CD4-positive, alpha-beta T cell (primary cell): ENCODE results near the gene ZNF778. TPM values are rescaled to one million over a fixed set of nuclear protein-coding genes. Genes with fewer than 3 reads are reported as not detected.

Experiments used
- ATAC-seq: fragments of 200-7000 bp; cut with Tn5 transposase; one replicate; pipeline ENCODE4 v1.10.0; 2022; ENCODE audit warnings: mild to moderate bottlenecking; ENCODE audit not compliant: poor library complexity
- CTCF ChIA-PET: fragments of 350-600 bp; sonication (Branson Sonifier 250); formaldehyde crosslinking; loops from one replicate; lab custom pipeline; 2021; ENCODE audit warnings: antibody characterized with exemption, inconsistent platforms; lab: Charles Lee
- POLR2A ChIA-PET: fragments of 350-600 bp; sonication (Branson Sonifier 250); formaldehyde crosslinking; loops from one replicate; lab custom pipeline; 2021; ENCODE audit warnings: antibody characterized with exemption, inconsistent platforms; lab: Charles Lee
- DNase-seq, 14 experiments: peaks; one replicate each; pipeline ENCODE4 v3.0.0-alpha.2; 2013 to 2020; ENCODE audit warnings: mixed read lengths in 2 of 14
- H3K27ac ChIP-seq, 2 donors: one replicate each; pipeline versions ENCODE4 v1.5.1 to v1.7.0; 2013; ENCODE audit warnings: low read length in 2 of 2, low read depth in 1 of 2, mild to moderate bottlenecking in 1 of 2
- H3K27me3 ChIP-seq, 2 experiments: 1 replicate in 1 of 2; 2 replicates in 1 of 2; pipeline versions ENCODE4 v1.6.1 to v1.7.0; 2013; ENCODE audit warnings: low read length in 2 of 2, control low read depth in 1 of 2, mild to moderate bottlenecking in 1 of 2, moderate library complexity in 1 of 2; ENCODE audit not compliant: insufficient read depth in 2 of 2, control insufficient read depth in 1 of 2
- H3K36me3 ChIP-seq: one replicate; pipeline ENCODE4 v1.6.1; 2013; ENCODE audit warnings: low read length, control low read depth; ENCODE audit not compliant: insufficient read depth
- H3K4me1 ChIP-seq: one replicate; pipeline ENCODE4 v1.6.1; 2013; ENCODE audit warnings: low read length, control low read depth; ENCODE audit not compliant: insufficient read depth
- H3K4me3 ChIP-seq: one replicate; pipeline ENCODE4 v1.5.1; 2013; ENCODE audit warnings: mild to moderate bottlenecking, low read length, moderate library complexity
- H3K9me3 ChIP-seq, 2 experiments: 1 replicate in 1 of 2; 2 replicates in 1 of 2; pipeline versions ENCODE4 v1.6.1 to v1.7.0; 2013; ENCODE audit warnings: low read length in 2 of 2, mild to moderate bottlenecking in 2 of 2, control low read depth in 1 of 2, moderate library complexity in 1 of 2; ENCODE audit not compliant: control insufficient read depth in 1 of 2, insufficient read depth in 1 of 2
- H3K27ac Mint-ChIP-seq: one replicate; pipeline ENCODE4 v1.8.0; 2020; ENCODE audit warnings: mixed read lengths
- H3K27me3 Mint-ChIP-seq: one replicate; pipeline ENCODE4 v1.8.0; 2021; ENCODE audit warnings: mixed read lengths
- H3K36me3 Mint-ChIP-seq: one replicate; pipeline ENCODE4 v1.8.0; 2021; ENCODE audit warnings: low read depth, mixed read lengths
- H3K4me1 Mint-ChIP-seq: one replicate; pipeline ENCODE4 v1.8.0; 2021; ENCODE audit warnings: low read depth, mixed read lengths
- H3K4me3 Mint-ChIP-seq: one replicate; pipeline ENCODE4 v1.8.0; 2020; ENCODE audit warnings: mild to moderate bottlenecking, mixed read lengths
- H3K9me3 Mint-ChIP-seq: one replicate; pipeline ENCODE4 v1.8.0; 2020; ENCODE audit warnings: mixed read lengths
- CTCF ChIP-seq: fragments of 200-600 bp; IDR thresholded peaks from one replicate; pipeline ENCODE4 v1.8.0; 2022; ENCODE audit warnings: antibody characterized with exemption, mild to moderate bottlenecking
- intact Hi-C, 2 experiments: fragments of 100-400 bp; cut with DNase I in 1 of 2; cut with micrococcal nuclease in 1 of 2; formaldehyde crosslinking; loops; one replicate each; pipeline versions ENCODE4 v1.15.1 to v1.9.0; 2023 to 2025; cut with DNase I, micrococcal nuclease
- total RNA-seq, 174 experiments: library from RNA in 2 of 174; stranded (reverse) in 2 of 174; gene quantifications; one replicate each; pipeline ENCODE4 v1.2.3 and lab custom pipeline; 2021 to 2026

ZNF778 gene
- total RNA-seq, 2 experiments from 2014 or later: 4.0 to 6.7 TPM

- CTCF ChIA-PET: interaction anchor here (0.7 to 1.1 kb wide), 2 partner anchors 236 to 316 kb away, joined by 3 read pairs; no protein-coding TSS in a partner anchor
- no peak for TF ChIP-seq CTCF
Measured at GRCh38 chr16:89272631-89273030, 55.1 kb downstream of the ZNF778 start.

DNA sequence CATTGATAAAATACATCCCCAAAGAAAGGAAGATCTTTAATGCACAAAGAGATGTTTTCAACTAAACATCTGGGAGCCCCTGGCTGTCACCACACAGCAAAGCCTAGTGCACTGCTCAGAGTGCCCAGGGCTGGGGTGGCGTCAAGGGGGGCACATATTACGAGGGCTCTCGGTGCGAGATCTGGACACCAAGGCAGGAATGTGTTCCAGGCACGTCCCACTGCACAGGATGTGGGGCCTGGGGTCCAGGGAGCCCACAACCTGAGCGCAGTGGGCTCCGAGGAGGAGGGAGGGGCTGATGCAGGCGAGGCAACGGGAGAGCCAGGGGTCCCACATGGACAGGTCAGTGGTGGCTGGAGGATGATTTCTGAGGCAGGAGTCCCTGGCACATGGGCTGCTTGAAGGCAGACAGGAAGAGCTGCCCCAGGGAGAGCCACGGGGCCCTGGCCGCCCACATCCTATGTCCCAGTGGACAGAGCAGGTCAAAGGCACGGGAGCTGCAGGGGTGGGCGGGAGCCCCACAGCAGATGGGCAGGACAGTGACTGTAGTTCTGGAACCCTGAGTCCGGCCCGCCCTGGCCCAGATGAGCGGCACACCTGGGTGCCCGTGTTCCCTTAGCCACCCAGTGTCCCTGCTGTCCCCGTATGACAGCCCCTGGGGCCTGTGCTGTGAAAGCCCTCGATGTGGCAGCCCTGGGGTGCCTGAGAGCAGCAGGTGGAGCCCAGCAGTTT lies 56.4 kb downstream of the ZNF778 start:
- intact Hi-C loops: no loop called here
- H3K4me1 ChIP-seq: no peaks in the 10 kb centered on the region
- ChIA-PET POLR2A (no interaction called here), CTCF (no interaction called here)
- H3K4me1 Mint-ChIP-seq: no peaks in the 10 kb centered on the region
- H3K4me3 ChIP-seq: no peak overlapping the region
- no peak for TF ChIP-seq CTCF
- no peaks in the 10 kb centered on the region for H3K27me3 Mint-ChIP-seq
- H3K27ac Mint-ChIP-seq: no peak overlapping the region
- no peak for DNase-seq
- no peak overlapping the region for H3K4me3 Mint-ChIP-seq
- peaks cover 83% of the 10 kb centered on the region for H3K36me3 Mint-ChIP-seq
- no peaks in the 10 kb centered on the region for H3K27me3 ChIP-seq
- H3K27ac ChIP-seq: no peak overlapping the region
- H3K9me3 Mint-ChIP-seq: no peaks in the 10 kb centered on the region
- H3K36me3 ChIP-seq: peaks cover 88% of the 10 kb centered on the region
- no peak for ATAC-seq
- H3K9me3 ChIP-seq: no peaks in the 10 kb centered on the region

More at GRCh38 chr16:89272631-89273030, 55.1 kb downstream of the ZNF778 start:
- no peaks in the 10 kb centered on the region for H3K27me3 ChIP-seq
- POLR2A ChIA-PET: no interaction called here
- H3K4me3 Mint-ChIP-seq: no peak overlapping the region
- intact Hi-C loops: no loop called here
- H3K4me3 ChIP-seq: no peak overlapping the region
- peaks cover 79% of the 10 kb centered on the region for H3K36me3 Mint-ChIP-seq
- peaks cover 79% of the 10 kb centered on the region for H3K36me3 ChIP-seq
- no peaks in the 10 kb centered on the region for H3K9me3 Mint-ChIP-seq
- no peaks in the 10 kb centered on the region for H3K4me1 Mint-ChIP-seq
- H3K9me3 ChIP-seq: no peaks in the 10 kb centered on the region
- H3K27me3 Mint-ChIP-seq: no peaks in the 10 kb centered on the region
- H3K27ac Mint-ChIP-seq: no peak overlapping the region
- no peaks in the 10 kb centered on the region for H3K4me1 ChIP-seq
- no peak overlapping the region for H3K27ac ChIP-seq
- ATAC-seq: no peak
- no peak for DNase-seq

DNA sequence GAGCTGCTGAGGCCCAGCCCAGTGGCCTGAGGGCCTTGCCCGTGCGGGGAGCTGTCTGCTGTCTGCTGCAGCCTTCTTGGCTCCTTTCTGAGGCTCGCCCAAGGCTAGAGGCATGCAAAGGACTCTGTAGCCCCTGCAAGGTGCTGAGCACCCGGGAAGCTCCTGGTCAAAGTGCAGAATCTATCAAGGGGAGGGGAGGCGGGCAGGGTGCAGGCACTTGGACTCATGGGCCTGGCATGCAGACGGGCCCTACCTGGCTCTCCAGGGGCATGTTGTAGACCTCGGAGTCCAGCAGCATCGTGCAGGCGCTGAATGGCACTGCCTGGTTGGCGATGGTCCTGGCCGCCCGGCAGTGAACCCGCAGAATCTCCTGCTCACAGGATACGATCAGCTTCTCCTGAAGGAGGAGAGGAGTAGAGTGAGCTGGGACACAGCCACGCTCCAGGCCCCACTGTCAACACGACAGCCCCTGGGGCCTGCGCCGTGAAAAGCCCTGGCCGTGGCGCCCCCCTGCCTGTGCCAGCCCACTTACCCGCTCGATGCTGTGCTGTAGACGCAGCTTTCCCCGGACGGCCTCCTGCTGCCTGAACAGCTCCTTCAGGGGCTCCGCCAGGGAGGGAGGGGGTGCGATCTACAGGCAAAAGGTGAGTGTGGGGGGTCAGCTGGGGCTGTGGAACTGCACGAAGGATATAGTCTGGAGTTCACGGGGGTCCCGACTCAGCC lies 57.2 kb downstream of the ZNF778 start:
- Mint-ChIP-seq H3K9me3 (no peaks in the 10 kb centered on the region), H3K36me3 (peaks cover 74% of the 10 kb centered on the region), H3K27ac (no peak overlapping the region), H3K27me3 (no peaks in the 10 kb centered on the region), H3K4me1 (no peaks in the 10 kb centered on the region), H3K4me3 (no peak overlapping the region)
- Histone ChIP-seq H3K9me3 (no peaks in the 10 kb centered on the region), H3K27ac (no peak overlapping the region), H3K4me3 (no peak overlapping the region), H3K4me1 (no peaks in the 10 kb centered on the region), H3K27me3 (no peaks in the 10 kb centered on the region), H3K36me3 (peaks cover 84% of the 10 kb centered on the region)
- intact Hi-C loops: no loop called here
- ChIA-PET CTCF (no interaction called here), POLR2A (no interaction called here)
- no peak for TF ChIP-seq CTCF
- ATAC-seq (no peak), DNase-seq (no peak)
